Thoracic aorta (tissue), 2 donors: Measurements from ENCODE around the gene DQX1. TPM values are rescaled to one million over a fixed set of nuclear protein-coding genes. Genes with fewer than 3 reads are reported as not detected.

Experiments used
- ATAC-seq: fragments of 150-250 bp; one replicate; pipeline ENCODE4 v1.8.0; 2017; ENCODE audit warnings: low read depth; ENCODE audit not compliant: insufficient number of reproducible peaks, low FRiP score
- DNase-seq: peaks from one replicate; pipeline ENCODE4 v3.0.0-alpha.2; 2020; ENCODE audit warnings: low spot score
- H3K27ac ChIP-seq, 2 donors: fragments of 200-600 bp; sonication (generic); 1 replicate in 1 of 2; 2 replicates in 1 of 2; pipeline ENCODE4 v1.5.1; 2016; ENCODE audit warnings: mild to moderate bottlenecking in 2 of 2, moderate library complexity in 2 of 2
- H3K27me3 ChIP-seq: fragments of 200-600 bp; sonication (generic); replicated peaks from 2 replicates; pipeline ENCODE4 v1.6.0; 2016; ENCODE audit warnings: mild to moderate bottlenecking; ENCODE audit not compliant: insufficient read depth
- H3K36me3 ChIP-seq: fragments of 200-600 bp; sonication (generic); one replicate; pipeline ENCODE4 v1.5.1; 2016
- H3K4me1 ChIP-seq, 2 donors: fragments of 200-600 bp; sonication (generic); 1 replicate in 1 of 2; 2 replicates in 1 of 2; pipeline versions ENCODE4 v1.5.1 to v1.6.0; 2016; ENCODE audit warnings: low read depth in 2 of 2, mild to moderate bottlenecking in 1 of 2; ENCODE audit not compliant: control insufficient read depth in 1 of 2
- H3K4me3 ChIP-seq: fragments of 200-600 bp; sonication (generic); 2 replicates; pipeline ENCODE4 v1.5.1; 2016; ENCODE audit warnings: mild to moderate bottlenecking
- H3K9me3 ChIP-seq: fragments of 200-600 bp; sonication (generic); 2 replicates; pipeline ENCODE4 v1.5.1; 2016
- total RNA-seq, 2 donors: library from RNA; depleted of rRNA; stranded (reverse); fragments of >200 nt; gene quantifications; one replicate each; pipeline versions ENCODE4 v1.1.0 to v1.2.3, GENCODE V29; 2016
- TF ChIP-seq, protein P1 (sequence below): fragments of 200-600 bp; sonication (generic); IDR thresholded peaks from one replicate; pipeline ENCODE4 v1.5.1; 2019; ENCODE audit warnings: antibody characterized with exemption

The DQX1 gene
- total RNA-seq, 2 donors from 2014 or later: 1.9 TPM; not detected in 1

DNA sequence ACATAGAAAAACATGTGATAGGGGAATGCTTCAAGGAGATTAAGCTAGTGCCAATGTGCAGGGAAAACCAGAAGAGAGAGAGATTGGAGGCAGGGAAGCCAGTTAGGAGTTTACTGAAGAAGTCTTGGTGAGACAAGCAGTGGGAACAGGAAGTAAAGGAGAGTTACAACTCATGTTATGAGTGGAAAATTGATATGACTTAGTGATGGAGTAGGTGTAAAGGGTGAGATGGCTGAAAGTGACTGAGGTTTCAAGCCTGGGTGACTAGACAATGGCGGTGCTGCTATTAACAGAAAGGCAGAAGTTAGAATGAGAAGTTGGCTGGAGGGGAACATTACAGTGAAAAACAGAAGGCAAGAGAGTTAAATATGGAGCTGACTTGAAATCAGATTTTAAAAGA is 45.0 kb upstream of the DQX1 start:
- no peaks in the 10 kb centered on the region for H3K27me3 ChIP-seq
- H3K4me3 ChIP-seq: no peak overlapping the region
- H3K9me3 ChIP-seq: no peaks in the 10 kb centered on the region
- DNase-seq (no peak), ATAC-seq (no peak)
- H3K4me1 ChIP-seq: peaks cover 9 to 14% of the 10 kb centered on the region in 2 donors
- TF ChIP-seq, protein P1, sequence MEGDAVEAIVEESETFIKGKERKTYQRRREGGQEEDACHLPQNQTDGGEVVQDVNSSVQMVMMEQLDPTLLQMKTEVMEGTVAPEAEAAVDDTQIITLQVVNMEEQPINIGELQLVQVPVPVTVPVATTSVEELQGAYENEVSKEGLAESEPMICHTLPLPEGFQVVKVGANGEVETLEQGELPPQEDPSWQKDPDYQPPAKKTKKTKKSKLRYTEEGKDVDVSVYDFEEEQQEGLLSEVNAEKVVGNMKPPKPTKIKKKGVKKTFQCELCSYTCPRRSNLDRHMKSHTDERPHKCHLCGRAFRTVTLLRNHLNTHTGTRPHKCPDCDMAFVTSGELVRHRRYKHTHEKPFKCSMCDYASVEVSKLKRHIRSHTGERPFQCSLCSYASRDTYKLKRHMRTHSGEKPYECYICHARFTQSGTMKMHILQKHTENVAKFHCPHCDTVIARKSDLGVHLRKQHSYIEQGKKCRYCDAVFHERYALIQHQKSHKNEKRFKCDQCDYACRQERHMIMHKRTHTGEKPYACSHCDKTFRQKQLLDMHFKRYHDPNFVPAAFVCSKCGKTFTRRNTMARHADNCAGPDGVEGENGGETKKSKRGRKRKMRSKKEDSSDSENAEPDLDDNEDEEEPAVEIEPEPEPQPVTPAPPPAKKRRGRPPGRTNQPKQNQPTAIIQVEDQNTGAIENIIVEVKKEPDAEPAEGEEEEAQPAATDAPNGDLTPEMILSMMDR: no peak
- no peaks in the 10 kb centered on the region for H3K36me3 ChIP-seq
- no peak overlapping the region for H3K27ac ChIP-seq

DNA sequence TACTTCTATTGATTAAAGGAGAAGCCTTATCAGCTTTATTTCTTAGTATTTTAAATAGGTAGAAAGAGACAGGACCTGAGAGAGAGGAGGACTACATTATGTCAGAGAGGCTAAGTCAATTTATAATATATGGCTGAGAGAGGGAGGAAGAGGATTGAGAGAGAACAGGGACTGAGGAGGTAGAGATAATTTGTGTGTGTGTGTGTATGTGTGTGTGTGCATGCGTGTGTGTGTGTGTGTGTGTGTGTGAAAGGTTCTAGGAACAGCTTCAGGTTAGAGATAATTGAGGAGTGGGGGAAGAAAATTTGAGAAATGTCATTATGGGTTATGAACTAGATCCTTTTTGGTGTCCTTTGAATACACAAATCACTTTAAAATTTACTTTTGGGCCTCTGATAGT is 43.7 kb upstream of the DQX1 start:
- Histone ChIP-seq H3K27me3 (no peaks in the 10 kb centered on the region), H3K9me3 (no peaks in the 10 kb centered on the region), H3K27ac (no peak overlapping the region), H3K4me1 (peaks cover 9 to 14% of the 10 kb centered on the region in 2 donors), H3K36me3 (no peaks in the 10 kb centered on the region), H3K4me3 (no peak overlapping the region)
- TF ChIP-seq, protein P1: no peak
- ATAC-seq (no peak), DNase-seq (no peak)

DNA sequence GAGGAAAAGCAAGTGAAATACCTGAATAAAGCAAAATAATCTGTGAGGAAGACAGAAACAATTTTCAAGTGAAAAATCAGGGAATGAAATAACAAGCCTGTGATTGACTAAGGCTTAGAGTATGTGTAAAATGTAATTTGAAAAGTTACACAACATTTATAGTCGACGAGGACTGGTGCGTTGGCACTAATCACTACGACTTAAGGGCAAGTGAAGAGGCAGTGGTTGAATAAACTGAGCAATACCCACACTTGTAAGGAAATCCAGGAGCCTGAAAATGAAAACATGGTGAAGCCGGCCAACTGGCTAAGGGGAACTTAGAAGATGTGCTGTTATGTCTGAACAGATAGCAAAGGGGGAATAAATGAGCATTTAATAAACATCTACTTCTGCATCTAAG is 41.9 kb upstream of the DQX1 start:
- ATAC-seq (no peak), DNase-seq (no peak)
- TF ChIP-seq, protein P1: no peak
- H3K4me3 ChIP-seq: no peak overlapping the region
- peak overlapping the region in 1 of 2 donors; percentile 7 for H3K27ac ChIP-seq
- no peaks in the 10 kb centered on the region for H3K36me3 ChIP-seq
- H3K27me3 ChIP-seq: no peaks in the 10 kb centered on the region
- H3K4me1 ChIP-seq: peaks cover 9 to 14% of the 10 kb centered on the region in 2 donors
- no peaks in the 10 kb centered on the region for H3K9me3 ChIP-seq

DNA sequence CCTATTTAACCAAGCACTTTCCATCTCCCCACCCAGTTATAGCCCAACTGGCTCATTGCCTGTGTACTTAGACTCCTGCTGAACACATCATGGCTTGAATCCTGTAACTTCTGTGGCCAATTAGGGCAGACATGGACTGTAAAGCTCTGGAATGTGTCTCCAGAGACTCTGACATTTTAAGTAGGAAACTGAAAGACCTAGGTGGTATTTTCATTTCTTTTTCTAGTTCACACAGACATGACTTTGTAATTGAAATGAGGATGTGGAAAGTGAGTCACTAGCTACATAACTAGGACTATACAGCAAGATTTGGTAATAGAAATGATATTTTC is 40.7 kb upstream of the DQX1 start:
- Histone ChIP-seq H3K4me3 (no peak overlapping the region), H3K9me3 (no peaks in the 10 kb centered on the region), H3K27ac (peak overlapping the region in 1 of 2 donors; percentile 7), H3K27me3 (no peaks in the 10 kb centered on the region), H3K4me1 (peaks cover 9 to 14% of the 10 kb centered on the region in 2 donors), H3K36me3 (no peaks in the 10 kb centered on the region)
- ATAC-seq: peak; percentile 23
- TF ChIP-seq, protein P1: no peak
- DNase-seq: no peak

DNA sequence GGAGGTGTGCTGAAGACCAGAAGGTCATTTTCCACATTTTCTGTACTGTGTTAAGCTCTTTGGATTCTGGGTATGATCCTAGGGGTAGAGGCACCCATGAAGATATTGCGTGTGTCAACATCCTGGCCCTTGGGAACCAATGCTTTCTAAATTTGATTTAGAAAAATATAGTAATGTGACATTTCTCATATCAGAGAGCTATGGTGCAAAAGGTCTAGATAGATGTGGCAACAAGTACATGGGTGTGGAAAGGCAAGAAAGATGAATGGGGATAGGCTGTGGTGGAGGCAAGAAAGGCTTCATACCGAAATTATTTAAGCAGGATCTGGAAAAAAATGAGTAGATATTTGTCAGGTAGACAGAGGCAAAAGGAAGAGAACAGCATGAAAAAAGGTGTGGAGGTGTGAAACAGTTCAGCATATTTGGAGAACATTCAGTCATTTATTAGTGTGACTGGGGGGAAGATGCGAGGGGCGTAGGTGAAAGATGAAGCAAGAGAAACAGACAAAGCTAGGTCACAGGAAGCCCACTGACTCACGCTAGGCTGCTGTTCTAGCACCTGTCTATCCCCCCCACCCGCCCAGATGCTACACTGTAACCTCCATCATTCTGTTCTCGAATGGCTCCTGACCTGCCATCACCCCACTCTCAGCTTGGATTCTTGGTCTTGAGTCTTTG is 40.2 kb upstream of the DQX1 start:
- ATAC-seq: no peak
- H3K27ac ChIP-seq: peak overlapping the region in 1 of 2 donors; percentile 7
- TF ChIP-seq, protein P1: no peak

More for the DNA sequence above, 40.2 kb upstream of the DQX1 start:
- no peak for DNase-seq
- no peaks in the 10 kb centered on the region for H3K36me3 ChIP-seq
- peaks cover 9 to 14% of the 10 kb centered on the region in 2 donors for H3K4me1 ChIP-seq
- H3K9me3 ChIP-seq: no peaks in the 10 kb centered on the region
- no peaks in the 10 kb centered on the region for H3K27me3 ChIP-seq
- H3K4me3 ChIP-seq: no peak overlapping the region
